Femur (tissue), 1 donor: Measurements from ENCODE around the gene GRK1.
A peak's percentile ranks its signal among the peaks of the same experiment; 100 is the strongest.

Experiments used
- DNase-seq: peaks from one replicate; pipeline ENCODE4 v3.0.0-alpha.2; 2017

Gene GRK1

DNA sequence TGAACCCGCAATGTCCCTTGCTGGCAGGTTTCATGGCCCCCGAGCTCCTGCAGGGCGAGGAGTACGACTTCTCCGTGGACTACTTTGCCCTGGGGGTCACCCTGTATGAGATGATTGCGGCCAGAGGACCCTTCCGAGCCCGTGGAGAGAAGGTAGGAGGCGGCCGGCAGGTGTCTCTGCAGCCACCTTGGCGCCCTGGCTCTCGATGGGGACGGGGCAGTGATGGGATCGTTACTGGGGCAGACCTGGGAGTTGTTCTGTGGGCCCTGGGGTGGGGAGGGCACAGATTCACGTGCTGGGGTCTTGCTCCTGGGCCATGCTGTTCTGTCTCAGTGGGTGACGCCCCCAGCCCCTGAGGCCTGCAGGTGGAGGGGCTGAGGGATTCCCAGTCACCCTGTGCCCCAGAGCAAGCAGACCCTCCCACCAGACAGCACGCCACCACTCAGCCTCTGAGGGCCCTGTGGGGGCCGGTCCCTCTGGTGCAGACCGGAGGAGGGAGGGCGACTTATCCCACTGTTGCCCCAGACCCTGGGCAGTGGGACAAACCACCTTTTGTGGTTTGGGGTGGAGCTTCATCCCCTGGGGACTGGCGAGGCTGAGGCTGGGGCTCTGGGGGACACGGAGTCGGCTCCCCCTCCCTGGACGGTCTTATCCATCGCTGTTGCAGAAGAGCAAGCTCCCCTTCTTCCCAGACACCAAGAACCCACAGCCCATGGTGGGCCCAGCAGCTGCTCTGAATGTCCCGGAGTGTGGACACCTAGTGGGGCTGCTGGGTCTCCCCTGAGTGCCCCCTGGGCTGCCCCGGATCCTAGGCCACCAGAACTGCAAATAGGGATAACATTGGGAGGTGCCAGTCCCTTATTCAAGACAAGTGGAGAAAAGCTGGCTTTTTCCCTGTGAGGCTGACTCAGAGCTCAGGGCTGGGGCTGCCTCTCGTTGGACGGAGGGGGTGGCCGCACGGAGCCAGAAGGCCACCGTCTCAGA lies 64.5 kb downstream of the GRK1 start:
- no peak for DNase-seq

DNA sequence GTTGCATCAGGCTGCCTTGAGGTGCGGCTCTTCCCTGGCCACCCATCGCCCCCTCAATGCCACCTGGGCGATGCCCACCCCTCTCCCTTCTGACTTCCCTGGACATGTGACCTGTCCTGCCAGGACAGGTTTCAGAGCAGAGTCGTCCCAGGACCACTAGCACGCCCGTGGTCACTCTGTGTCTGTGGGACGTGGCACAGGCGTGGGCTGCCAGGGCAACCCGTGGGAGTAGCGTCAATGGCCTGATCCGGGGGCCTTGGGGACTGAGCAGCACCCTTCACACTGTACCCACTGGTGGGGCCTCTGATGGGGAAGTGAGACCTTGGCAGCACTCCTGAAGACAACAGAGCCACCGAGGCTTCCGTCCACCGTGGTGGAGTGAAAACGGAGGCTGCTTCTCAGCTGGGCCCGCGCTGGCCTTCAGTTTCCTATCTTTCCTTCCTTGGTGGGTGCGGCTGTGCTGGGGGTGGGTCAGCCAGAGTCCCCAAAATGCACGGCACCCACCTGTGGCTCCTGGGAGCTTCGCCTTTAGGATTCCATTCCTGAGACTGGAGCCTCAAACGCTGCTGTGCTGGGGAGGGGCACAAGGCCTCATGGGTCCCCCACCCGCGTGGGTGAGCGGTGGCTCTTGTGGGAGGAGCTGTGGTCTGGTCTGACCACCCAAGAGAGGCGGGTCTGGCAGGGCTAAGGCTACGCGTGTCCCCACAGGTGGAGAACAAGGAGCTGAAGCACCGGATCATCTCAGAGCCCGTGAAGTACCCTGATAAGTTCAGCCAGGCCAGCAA lies 65.3 kb downstream of the GRK1 start:
- no peak for DNase-seq

DNA sequence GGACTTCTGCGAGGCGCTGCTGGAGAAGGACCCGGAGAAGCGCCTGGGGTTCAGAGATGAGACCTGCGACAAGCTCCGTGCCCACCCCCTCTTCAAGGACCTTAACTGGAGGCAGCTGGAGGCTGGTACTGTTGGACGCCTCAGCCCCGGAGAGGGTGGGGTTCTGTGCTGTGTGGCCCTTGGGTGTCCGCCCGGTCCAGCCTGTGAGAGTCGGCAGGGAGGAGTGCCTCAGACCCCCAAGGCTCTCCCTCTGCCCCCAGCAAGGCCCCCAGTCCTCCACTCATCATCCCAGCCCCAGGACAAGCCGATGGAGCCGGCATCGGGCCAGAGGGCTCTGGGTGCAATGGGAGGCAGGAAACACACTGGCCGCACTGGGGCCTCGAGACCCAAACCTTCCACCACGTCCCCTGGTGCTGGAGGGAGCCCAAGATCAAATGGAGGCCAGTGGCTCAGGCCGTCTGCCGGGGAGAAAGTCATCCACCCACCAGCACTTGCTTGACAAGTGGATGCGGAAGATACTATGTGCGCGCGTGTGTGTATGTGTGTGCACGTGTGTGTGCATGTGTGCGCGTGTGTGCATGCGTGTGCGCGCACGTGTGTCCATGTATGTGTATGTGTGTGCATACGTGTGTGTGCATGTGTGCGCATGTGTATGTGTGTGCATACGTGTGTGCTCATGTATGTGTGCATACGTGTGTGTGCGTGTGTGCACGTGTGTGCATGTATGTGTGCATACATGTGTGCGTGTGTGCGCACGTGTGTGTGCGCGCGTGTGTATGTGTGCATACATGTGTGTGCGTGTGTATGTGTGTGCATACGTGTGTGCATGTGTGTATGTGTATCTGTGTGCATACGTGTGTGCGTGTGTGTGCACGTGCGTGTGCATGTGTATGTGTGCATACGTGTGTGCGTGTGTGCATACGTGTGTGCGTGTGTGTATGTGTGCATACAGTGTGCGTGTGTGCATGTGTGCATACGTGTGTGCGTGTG lies 66.2 kb downstream of the GRK1 start:
- DNase-seq, result no peak

DNA sequence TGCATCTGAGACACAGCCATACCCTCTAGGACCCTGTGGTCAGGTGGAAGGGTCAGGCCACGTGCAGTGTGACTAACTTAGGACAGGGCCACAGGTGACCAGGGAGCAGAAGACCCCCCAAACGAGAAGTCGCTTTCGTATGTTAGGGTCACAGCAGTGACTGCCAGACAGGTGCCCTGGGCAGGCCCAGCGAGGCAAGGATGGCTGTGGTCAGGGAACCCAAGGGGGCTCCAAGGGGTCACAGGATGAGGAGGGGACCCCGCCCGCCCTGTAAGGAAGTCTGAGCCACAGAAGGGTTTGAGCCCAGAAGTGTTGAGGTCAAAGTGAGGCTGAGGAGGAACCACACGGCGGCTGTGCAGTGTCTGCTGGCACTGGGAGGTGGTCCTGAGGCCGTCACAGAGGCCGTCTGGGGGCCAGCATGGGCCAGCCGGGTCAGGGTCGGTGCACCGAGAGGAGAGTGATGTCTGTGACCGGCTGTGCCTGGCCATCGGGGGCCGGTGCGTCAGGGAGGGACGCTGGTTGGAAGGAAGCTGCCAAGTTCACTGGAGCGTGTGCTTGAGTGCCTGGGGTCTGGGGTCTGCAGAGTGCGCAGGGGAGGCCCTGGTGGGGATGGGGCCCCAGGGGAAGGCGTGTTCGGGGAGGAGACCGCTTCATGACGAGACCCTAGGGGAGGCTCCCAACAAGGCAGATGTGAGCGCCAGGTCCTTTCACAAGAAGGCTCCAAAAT lies 67.2 kb downstream of the GRK1 start:
- DNase-seq, result no peak

DNA sequence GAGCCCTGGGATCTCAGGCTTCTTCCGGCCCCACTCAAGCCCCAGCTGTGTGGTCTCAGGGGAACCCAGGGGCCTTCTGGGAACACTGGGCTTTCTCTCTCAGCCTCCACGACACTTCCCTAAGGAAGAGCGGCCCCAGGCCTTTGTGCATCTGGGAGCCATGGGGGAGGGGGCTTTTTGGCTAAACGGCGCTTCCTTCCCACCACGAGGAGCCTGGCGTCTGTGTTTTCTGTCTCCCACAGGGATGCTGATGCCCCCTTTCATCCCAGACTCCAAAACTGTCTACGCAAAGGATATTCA lies 67.8 kb downstream of the GRK1 start:
- DNase-seq, result no peak

DNA sequence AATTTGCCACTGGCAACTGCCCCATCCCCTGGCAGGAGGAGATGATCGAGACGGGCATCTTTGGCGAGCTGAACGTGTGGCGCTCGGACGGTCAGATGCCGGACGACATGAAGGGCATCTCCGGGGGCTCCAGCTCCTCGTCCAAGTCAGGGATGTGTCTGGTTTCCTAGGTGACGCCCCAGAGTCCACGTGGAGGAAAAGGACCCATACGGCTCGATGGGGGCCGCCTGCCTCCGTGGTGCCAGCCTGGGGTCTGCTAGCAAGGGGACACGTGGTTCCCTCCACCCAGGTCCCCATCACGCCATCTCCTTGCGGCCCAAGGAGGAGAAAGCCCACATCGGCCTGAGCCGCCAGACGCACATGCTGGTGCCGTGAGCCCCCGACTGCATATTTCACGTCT lies 68.2 kb downstream of the GRK1 start:
- DNase-seq, result no peak

DNA sequence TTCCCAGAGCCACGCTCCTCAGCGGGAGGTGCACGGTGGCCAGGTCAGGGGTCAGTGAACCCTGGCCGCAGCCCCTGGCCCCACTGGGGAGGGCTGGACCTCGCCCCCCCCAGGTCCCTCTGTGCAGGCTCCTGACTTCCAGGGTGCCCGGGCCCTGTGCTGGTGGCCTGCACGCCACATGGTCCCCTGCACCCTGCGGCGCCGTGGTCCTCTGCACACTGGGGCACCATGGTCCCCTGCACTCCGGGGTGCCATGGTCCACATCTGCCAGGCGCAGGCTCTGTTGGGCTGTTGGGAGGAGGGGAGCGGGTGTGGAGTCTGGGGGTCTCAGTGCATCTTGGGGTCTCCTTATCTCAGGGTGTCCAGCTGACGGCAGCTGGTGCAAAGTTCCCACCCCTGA lies 68.7 kb downstream of the GRK1 start:
- no peak for DNase-seq

DNA sequence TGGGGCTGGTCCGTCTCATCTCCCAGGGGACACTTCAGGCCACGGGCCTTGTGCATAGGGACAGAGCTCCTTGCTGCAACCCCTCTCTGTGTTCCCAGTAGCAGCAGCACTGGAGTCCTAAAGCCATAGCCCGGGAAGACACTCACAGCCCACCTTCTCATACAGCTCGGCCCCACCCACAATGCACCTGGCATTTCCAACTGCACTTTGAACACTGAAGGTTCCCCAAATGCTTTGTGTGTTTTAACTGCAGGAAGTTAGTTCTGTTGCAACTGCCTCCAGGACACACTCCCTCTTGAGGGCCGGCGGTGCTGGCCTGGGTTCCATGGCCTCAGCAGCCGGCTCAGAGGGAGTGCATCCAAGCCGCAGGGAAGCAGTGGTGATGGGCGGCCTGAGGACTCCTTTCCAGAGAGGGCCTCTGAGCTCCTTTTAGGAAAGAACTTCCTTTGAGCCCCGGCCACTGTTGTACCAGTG lies 69.3 kb downstream of the GRK1 start:
- no peak for DNase-seq

DNA sequence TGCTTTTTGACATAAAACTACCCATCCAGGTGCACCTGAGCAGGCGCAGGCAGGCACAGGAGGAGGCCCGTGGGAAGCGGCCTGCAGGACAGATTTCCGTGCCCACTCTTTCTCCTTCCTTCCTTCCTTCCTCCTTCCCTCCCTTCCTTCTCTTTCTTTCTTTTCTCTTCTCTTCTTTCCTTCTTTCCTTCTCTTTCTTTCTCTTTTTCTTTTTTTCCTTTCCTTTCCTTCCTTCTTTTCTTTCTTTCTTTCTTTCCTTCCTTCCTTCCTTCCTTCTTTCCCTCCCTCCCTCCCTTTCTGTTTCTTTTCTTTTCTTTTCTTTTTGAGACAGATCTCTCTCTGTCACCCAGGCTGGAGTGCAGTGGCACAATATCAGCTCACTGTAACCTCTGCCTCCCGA lies 70.8 kb downstream of the GRK1 start:
- DNase-seq, result no peak

DNA sequence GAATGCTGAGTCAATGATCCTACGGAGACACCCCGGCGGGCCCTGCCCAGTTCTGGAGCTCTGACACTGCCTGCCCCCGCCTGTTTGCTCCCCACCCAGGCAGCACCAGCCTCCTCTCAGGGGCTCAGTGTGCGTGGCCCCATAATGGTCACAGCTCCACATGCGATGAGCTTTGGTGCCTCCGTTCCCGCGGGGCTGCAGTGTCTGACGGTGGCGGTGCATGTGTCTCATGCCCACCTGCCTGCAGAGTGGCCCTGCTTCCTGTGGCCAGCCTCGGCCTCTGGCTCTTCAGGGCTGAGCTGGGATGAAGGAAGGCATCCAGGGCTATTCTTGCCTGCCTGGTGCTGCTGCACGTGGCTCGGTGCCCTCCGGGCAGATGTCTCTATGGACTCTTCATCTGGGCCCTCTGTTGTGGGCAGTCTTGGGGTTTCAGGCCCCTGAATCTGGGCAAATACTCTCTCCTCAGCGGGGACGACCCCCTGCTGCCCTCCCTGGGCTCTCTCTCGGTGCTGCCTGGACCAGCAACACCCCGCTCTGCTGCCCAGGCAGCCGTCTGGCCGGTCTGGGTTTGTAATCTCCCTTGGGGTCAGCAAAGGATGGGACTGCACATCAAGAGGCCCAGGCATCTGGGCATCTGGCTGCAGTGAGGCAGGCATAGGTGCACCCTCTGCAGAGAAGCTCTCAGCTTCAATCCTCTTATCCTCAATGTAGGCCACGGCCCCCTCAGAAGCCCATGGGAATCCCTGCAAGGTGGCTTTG lies 72.7 kb downstream of the GRK1 start:
- DNase-seq, result no peak

DNA sequence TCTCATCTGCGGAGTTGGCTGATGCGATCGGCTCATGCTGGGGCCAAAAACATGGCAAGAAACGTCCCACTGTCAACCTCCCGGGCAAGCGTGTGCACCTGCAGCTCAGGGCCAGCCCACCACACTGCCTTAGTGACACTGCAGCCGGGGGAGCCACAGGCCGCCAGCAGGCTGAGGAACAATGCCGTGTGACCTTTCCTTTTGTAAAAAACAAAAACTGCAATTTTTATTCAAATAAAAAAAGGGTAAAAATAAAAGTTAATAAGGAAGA lies 73.2 kb downstream of the GRK1 start:
- DNase-seq, result no peak

DNA sequence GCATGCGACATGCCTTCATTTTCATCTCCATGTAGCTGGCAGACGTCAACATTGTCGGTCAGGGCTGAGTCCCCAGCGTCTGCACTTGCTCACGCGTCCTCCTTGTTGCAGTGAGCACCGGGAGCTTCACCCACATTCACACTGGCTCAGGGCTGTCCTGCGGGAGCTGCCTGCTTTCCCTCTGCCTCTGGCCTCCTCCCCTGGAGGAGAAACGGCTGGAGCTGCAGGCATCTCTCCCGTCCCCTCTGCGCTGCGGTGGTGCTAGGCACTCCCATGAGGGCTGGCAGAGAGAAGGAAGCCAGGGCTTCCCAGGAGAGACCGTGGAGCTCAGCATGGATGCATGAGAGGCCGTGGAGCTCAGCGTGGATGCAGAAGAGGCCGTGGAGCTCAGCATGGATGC lies 73.6 kb downstream of the GRK1 start:
- DNase-seq, result no peak

DNA sequence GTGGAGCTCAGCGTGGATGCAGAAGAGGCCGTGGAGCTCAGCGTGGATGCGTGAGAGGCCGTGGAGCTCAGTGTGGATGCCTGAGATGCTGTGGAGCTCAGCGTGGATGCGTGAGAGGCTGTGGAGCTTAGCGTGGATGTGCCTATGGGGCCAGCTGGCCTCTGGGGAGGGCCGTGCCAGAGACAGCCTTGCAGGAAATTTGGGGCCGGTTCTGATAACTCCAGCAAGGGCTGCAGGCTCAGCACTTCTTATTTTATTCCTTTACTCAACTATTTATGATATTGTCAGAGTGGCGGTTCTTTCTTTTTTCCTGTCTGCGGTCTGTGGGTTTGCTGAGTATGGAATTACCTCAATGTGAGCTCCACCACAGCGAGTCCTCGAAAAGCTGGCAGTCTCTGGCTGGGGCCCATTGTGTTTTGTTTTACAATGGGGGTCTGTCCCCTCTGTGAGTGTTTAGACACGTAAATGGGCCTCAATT lies 74.2 kb downstream of the GRK1 start:
- DNase-seq, result peak; percentile 59

DNA sequence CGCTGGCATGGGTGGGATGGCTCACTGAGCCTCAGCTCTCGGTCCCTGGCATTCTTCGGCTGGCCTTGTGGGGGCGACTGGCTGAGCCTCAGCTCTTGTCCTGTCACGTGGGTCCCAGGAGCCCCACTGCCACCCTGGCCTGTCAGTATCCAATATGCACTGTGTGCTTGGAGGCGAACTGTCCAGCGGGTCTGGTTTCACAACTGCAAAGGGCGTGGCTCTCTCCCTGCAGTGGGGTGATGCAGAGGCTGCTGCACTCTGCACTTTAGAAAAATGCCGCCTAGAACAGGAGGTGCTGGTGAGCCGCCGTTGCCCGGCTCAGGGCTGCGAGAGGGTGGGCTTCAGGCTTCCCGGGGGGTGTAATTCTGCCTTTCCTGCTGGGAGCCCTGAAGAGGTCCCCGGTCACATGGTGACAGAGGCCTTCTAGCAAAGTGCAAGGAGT lies 75.0 kb downstream of the GRK1 start:
- peak; percentile 68 for DNase-seq

DNA sequence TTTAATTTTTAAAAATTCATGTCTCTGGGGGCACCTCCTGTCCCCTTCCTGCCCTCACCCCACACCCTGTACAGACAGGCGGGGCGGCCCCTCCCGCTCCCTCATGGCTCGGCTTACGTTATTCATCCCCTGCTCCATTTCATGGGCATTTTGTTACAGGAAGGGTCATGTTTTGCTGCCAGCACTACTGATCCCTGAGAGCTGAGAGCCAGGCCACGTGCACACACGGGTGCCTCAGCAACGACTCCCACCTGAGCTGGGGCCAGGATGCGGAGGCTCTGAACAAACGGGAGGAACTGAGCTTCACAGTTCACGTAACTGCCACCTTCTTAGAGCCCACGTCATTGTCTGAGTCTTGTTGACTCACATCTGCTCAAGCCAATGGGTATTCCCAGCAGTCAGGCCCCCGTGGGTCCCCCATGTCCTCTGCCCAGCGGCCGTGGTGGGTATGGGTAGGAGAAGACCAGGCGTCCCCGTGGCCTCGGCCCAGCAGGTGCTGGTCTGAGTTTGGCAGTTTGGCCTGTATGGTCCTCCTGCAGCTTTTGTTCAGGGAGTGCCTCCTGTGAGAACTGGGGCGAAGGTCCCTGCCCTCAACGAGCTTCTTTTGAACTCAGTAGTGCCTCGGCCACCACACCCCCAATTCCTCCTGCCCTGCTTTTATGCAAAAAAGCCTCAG lies 75.6 kb downstream of the GRK1 start:
- no peak for DNase-seq

DNA sequence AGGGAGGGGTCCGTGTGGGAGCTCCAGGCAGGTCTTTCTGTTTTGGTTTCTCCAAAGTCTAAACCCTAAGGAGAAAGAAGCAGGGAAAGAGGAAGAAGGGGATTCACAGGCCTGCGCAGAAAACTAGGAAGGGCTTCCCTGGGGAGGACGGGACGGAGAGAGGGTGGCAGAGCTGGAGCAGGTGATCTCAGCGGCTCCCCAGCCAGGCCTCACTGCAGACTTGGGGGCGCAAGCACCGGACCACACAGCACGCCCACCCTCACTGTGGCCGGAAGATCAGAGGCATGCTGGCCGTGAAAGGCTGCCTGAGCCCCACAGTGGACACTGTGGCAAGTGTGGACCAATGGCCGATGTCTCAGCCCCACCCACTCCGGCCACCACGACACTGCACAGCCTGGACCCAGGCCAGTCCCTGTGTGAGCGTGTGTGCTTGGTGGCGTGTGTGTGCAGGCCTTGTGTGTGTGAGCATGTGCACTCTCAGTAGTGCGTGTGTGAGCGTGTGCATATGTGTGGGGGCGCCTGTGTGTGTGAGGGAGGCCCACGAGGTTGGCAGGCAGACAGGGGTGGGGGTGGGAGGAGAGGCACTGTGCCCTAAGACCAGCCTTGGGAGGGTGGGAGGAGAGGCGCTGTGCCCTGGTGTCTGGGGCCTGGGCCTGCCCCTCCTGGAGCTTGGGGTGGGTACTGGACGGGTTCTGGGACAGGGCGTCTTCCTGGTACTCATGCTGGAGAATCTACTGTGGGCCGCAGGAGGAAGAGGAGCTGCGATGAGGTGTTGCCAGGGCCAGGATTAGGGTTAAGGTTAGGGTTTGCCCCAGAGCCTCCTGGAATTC lies 76.6 kb downstream of the GRK1 start:
- no peak for DNase-seq

DNA sequence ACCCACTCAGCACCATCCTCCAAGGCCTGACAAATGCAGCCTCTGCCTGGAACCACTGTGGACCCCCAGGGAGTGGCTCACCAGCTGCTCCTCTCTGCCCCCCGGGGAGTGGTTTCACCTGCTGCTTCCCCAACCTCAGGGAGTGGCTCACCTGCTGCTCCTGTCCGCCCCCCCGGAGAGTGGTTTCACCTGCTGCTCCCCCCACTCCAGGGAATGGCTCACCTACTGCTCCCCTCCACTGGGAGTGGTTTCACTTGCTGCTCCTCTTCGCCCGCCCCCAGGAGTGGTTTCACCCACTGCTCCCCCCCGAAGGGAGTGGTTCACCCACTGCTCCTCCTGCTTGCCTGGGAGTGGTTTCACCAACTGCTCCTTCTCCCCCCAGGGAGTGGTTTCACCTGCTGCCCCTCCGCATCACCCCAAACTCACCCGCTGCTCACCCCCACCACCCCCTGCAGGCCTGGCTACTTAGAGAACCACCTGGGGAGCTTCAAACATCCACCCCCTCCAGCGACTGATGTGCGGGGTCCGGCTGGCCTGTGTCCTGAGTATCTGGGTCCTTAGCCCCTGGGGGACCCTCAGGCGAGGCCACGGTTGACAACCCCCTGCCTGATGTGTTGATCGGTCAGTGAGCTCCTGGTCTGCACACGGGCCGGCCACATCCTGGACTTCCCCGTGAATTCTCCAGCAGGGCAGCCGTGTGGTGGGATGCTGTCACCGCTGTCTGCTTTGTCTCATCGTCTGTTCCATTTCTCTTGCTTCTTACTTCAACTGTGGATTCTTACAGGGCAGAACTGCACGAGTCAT lies 77.4 kb downstream of the GRK1 start:
- no peak for DNase-seq

DNA sequence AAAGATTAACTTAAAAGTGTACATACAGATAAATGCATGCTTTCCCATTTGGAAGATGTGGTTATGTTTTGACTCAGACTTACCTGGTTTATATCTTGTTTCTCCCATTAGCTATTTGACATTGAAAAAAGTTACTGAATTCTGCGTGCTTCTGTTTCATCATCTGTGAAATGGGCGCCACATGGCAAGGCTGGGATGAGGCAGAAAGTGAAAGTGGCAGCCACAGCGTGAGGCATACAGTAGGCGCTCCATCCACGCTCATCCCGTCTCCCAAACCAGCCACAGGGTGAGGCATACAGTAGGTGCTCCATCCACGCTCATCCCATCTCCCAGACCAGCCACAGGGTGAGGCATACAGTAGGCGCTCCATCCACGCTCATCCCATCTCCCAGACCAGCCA lies 78.0 kb downstream of the GRK1 start:
- no peak for DNase-seq
